ES-I3 (cell line): ENCODE results near the gene PRKAG2.

Experiments used
- H3K36me3 ChIP-seq: 2 replicates; pipeline ENCODE4 v1.6.1; 2013; ENCODE audit warnings: mild to moderate bottlenecking, low read length, control low read depth, moderate library complexity; ENCODE audit not compliant: insufficient read depth
- H3K4me1 ChIP-seq: 2 replicates; pipeline ENCODE4 v1.6.1; 2013; ENCODE audit warnings: mild to moderate bottlenecking, control low read depth, low read length; ENCODE audit not compliant: insufficient read depth
- H3K9ac ChIP-seq: 2 replicates; pipeline ENCODE4 v1.6.1; 2013; ENCODE audit warnings: low read depth, mild to moderate bottlenecking, low read length, moderate library complexity
- H3K9me3 ChIP-seq: 2 replicates; pipeline ENCODE4 v1.6.1; 2013; ENCODE audit warnings: mild to moderate bottlenecking, low read length, moderate library complexity; ENCODE audit not compliant: control insufficient read depth, insufficient read depth

Gene PRKAG2

DNA sequence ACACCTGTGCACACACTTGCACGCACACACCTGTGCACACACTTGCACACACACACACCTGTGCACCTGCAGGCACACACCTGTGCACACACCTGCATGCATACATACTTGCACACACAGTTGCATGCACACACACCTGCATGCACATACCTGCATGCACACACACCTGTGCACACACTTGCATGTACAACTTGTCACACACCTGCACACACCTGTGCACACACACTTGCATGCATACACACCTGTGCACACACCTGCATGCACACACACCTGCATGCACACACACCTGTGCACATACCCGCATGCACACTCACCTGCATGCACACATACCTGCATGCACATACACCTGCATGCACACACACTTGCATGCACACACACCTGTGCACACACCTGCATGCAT lies 207.2 kb downstream of the PRKAG2 start:
- no peak overlapping the region for H3K9ac ChIP-seq
- no peaks in the 10 kb centered on the region for H3K36me3 ChIP-seq
- H3K4me1 ChIP-seq: peaks cover 3% of the 10 kb centered on the region
- H3K9me3 ChIP-seq: peaks cover 5% of the 10 kb centered on the region

DNA sequence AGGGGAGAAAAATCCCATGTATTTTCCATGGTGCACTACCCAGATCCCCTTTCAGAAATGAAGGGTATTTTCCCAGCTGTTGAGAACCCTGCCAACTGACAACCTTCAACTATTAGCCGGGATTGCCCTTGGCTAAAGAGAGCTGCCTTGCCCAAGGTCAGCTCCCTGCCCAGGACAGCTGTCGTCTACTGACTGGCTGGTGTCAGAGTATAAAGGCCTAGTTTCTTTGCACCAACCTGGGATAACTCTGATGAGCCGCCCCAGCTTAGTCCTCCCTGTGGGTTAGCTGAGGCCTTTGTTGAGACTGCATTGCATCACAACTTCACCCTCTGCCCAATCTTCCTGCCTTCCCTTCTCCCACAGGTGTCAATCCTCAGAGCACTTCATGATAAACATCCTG lies 210.0 kb downstream of the PRKAG2 start:
- no peaks in the 10 kb centered on the region for H3K36me3 ChIP-seq
- peaks cover 5% of the 10 kb centered on the region for H3K9me3 ChIP-seq
- H3K4me1 ChIP-seq: 0 out of 2 replicates have a peak, but pooled peaks cover 3% of the 10 kb centered on the region
- no peak overlapping the region for H3K9ac ChIP-seq

DNA sequence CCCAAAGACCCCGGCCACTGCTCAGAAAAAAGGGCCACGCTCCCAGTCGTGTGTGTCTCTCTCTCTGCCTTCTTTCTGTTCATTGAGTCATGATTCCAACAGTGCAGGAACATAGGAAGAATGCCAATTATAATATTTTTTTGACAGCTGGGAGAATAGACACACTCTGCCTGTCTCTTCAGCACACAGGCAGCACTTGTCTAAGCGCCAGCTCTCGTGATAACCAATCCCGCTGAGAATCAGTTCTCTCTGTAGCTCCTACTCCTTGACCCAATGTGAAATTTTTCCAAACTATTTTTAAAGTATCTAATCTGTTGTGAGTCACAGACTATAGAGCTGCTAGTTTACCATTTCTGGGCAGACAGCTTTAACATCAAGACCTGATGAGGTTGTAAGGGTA lies 211.5 kb downstream of the PRKAG2 start:
- Histone ChIP-seq H3K9ac (no peak overlapping the region), H3K9me3 (peaks cover 5% of the 10 kb centered on the region), H3K36me3 (no peaks in the 10 kb centered on the region), H3K4me1 (no peaks in the 10 kb centered on the region)

DNA sequence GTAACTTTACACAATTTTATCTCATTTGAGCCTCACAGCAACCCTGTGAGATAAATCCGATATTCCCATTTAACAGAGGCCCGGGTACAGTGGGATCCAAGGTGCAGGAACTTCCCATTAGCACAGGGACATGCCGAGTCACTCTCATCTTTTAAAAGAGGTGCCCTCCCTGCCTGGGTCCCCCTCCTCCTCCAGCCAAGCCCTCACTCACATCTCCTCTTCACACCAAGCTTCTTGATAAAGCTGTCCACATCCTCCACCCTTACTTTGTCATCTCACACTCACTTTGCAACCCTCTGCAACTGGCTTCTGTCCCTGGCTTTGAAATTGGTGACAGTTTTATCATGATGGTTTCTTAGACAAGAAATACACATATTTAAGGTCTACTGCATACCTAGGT lies 212.6 kb downstream of the PRKAG2 start:
- Histone ChIP-seq H3K9ac (no peak overlapping the region), H3K9me3 (peaks cover 5% of the 10 kb centered on the region), H3K36me3 (no peaks in the 10 kb centered on the region), H3K4me1 (no peaks in the 10 kb centered on the region)

DNA sequence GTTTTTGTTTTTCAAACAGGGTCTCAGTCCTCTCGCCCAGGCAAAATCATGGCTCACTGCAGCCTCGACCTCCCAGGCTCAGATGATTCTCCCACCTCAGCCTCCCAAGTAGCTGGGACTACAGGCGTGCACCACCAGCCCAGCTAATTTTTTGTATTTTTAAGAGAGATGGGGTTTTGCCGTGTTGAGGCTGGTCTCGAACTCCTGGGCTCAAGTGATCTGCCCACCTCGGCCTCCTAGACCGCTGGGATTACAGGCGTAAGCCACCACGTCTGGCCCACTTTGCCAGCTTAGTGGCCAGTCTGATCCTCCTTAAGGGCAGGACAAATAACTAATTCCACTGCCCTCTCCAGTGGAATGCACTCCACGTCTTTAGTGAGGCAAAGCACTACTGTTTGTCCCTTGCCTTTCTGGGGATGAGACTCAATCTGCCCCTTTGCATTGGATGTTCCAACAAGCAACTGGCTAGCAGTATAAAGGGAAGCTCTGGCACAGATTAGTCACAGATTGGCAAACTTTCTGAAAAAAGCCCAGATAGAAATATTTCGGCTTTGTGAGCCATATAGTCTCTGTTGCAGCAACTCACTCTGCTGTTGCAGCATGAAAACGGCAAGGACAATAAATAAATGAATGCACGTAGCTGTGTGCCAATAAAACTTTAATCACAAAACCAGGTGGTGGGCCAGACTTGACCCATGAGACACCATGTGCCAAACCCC lies 213.4 kb downstream of the PRKAG2 start:
- no peaks in the 10 kb centered on the region for H3K36me3 ChIP-seq
- H3K9me3 ChIP-seq: peaks cover 5% of the 10 kb centered on the region
- no peaks in the 10 kb centered on the region for H3K4me1 ChIP-seq
- no peak overlapping the region for H3K9ac ChIP-seq

DNA sequence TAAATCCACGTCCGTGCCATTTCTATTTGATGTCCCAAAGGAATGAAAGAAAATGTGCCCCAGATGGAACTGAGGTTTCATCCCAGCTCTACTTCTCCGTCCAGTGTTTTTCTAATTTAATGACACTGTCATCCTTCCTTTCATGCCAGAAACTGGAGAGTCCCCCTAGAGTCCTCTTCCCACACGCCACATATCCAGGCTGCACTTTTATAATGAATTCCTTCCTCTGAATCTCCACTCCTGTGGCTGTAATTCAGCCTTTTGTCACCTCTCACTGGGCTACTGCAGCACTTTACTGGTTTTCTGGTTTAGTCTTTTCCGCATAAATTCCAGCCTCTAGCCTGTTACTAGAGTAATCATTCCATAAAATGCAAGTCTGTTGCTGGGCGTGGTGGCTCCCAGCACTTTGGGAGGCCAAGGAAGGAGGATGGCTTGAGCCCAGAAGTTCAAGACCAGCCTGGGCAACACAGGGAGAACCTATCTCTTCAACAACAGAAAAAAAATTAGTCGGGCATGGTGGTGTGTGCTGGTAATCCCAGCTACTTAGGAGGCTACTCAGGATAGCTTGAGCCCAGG lies 214.6 kb downstream of the PRKAG2 start:
- H3K4me1 ChIP-seq: no peaks in the 10 kb centered on the region
- peaks cover 5% of the 10 kb centered on the region for H3K9me3 ChIP-seq
- H3K36me3 ChIP-seq: no peaks in the 10 kb centered on the region
- H3K9ac ChIP-seq: no peak overlapping the region

DNA sequence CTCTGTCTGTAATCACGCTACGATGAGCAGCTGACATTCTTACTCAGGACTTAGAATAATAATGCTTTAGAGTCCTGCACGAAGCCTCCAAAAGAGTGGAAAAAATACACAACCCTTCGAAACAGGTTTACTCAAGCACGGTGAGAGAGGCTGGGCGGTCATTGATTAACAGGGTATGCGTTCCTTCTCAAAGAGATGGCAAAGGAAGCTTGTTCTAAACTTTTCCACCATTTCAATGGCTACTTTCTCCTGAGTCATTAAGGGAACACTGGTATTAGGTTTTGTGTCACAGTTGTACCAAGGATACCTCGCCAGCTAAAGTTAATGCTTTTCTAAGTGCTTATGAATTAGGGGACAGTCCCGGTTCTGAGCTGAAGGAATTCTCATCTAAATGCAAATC lies 215.3 kb downstream of the PRKAG2 start:
- H3K9me3 ChIP-seq: peaks cover 5% of the 10 kb centered on the region
- no peaks in the 10 kb centered on the region for H3K4me1 ChIP-seq
- no peaks in the 10 kb centered on the region for H3K36me3 ChIP-seq
- H3K9ac ChIP-seq: no peak overlapping the region

DNA sequence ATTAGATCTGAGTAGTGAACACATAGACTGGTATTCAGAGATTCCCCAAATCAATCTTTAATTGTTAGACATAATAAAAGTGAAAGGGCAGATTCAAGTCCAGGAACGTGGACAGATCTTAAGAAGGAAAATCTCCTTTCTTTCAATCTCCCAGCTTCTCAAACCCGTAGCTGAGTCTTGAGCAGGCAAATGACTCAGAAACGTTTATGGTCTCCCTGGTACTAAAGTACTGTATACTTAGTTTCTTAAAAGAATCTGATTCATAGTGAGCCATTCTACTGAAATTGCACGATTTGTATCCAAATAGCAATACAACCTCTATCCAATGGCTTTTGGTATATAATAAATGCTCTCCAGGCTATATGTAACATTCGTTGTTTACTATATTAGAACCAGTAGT lies 216.8 kb downstream of the PRKAG2 start:
- no peaks in the 10 kb centered on the region for H3K9me3 ChIP-seq

DNA sequence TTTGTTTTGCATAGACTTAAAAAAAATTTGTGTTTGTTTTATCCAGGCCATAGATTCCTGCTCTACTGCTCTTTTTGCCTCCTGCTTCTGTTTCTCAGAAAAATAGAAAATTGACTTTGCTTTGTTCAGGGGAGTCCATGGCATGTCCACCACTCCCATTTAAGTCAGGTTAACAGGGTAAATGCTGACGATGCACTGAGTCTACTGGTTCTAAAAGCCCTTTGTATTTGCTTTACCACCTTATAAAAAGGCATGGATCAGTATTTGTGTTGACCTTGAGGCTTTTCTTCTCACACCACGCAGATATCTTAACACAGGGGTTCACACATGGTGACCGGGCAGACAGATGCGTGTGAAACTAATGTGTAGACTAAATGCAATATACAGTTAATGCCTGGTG lies 217.7 kb downstream of the PRKAG2 start:
- Histone ChIP-seq H3K36me3 (no peaks in the 10 kb centered on the region), H3K4me1 (no peaks in the 10 kb centered on the region), H3K9ac (no peak overlapping the region)

More for the DNA sequence above, 216.8 kb downstream of the PRKAG2 start:
- Histone ChIP-seq H3K9ac (no peak overlapping the region), H3K36me3 (no peaks in the 10 kb centered on the region), H3K4me1 (no peaks in the 10 kb centered on the region)

DNA sequence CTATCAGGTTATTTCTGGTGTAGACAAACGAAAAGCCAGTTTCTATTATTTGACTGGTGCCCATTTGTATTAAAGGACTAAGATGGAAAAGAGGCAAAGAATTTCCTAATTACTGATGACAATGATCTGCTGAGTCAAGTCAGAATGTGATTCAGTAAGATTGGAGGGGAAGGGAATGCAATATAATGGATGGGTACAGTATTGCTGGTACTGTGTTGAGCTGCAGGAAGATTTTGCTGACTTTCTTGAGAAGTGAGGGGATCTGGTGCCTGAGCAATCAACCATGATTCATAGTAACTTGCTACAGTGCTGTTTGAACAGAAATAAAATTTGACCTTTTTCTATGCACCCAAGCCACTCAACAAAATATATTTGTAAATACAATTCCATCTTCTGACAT lies 218.1 kb downstream of the PRKAG2 start:
- Histone ChIP-seq H3K36me3 (no peaks in the 10 kb centered on the region), H3K9ac (no peak overlapping the region)

More for the DNA sequence above, 217.7 kb downstream of the PRKAG2 start:
- no peaks in the 10 kb centered on the region for H3K9me3 ChIP-seq

DNA sequence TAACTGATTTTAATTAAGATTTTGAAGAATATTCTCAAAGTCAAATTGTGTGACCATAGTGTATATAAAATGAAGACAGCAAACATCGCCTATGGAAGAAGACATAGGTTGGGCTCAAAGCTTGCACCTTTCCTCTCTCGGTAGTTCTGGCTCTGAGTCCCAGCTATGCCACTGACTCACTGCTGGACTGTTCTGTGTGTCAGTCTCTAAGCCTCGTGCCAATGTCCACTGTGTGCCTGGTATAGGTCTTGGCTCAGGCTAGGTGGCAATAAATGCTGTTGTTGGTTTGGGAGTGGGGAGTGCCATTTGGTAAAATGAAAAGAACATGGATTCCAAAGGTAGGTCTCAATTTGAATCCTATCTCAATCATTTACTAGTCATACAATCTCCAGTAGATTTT lies 219.7 kb downstream of the PRKAG2 start:
- H3K9me3 ChIP-seq: no peaks in the 10 kb centered on the region

More for the DNA sequence above, 218.1 kb downstream of the PRKAG2 start:
- no peaks in the 10 kb centered on the region for H3K9me3 ChIP-seq
- no peaks in the 10 kb centered on the region for H3K4me1 ChIP-seq

DNA sequence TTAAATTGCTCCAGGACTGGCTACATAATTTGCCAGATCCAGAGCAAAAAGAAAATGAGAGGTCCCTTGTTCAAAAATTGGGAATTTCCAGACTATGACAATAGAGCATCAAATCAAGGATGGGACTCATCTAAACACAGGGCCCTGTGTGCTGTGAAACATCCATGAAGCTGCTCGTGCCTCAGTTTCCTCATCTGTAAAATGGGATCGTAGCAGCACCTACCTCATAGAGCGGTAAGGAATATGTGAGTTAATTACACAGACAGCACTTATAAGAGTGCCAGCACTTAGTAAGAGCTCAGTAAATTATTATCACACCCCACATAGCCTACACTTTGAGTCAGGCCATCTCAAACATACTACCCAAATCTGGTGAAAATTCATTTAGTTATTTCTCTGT lies 221.4 kb downstream of the PRKAG2 start:
- Histone ChIP-seq H3K4me1 (no peaks in the 10 kb centered on the region), H3K36me3 (no peaks in the 10 kb centered on the region), H3K9me3 (no peaks in the 10 kb centered on the region)

More for the DNA sequence above, 219.7 kb downstream of the PRKAG2 start:
- Histone ChIP-seq H3K9ac (no peak overlapping the region), H3K36me3 (no peaks in the 10 kb centered on the region), H3K4me1 (no peaks in the 10 kb centered on the region)

DNA sequence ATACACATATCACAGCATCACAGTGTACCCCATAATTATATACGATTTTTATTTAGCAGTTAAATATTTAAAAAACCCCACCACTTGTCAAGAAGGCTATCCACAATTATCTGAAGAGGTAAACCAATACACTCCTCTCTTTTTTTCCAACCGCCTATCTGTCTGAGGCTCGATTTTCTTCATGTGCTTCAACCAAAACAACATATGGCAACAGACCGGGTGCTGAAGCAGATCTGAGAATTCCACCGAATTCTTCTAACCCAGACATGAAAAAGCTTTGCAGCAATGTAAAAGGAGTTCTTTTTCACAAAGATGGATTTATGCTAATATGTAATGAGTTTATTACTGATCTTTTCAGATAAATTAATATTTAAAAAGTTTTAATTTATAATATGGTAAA lies 224.8 kb downstream of the PRKAG2 start:
- Histone ChIP-seq H3K36me3 (no peaks in the 10 kb centered on the region), H3K9ac (no peak overlapping the region), H3K4me1 (no peaks in the 10 kb centered on the region), H3K9me3 (no peaks in the 10 kb centered on the region)

More for the DNA sequence above, 221.4 kb downstream of the PRKAG2 start:
- no peak overlapping the region for H3K9ac ChIP-seq

DNA sequence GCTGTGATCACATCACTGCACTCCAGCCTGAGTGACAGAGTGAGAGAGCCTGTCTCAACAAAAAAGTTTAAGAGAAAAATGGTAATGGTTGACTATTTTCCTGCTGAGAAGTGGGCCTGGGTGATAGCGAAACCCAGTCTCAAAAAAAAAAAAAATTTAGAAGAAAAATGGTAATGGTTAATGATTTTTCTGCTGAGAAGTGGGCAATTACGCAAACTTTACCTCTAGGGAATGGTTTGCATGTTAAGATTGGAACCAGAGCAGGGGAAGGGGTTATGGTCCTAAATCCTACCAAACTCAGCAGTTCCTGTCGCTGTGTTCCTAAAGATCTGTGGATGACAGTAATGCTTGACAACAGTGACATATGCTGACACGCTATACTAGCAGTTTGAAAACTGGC lies 226.8 kb downstream of the PRKAG2 start:
- no peak overlapping the region for H3K9ac ChIP-seq
- no peaks in the 10 kb centered on the region for H3K4me1 ChIP-seq
- peaks cover 3% of the 10 kb centered on the region for H3K9me3 ChIP-seq
- no peaks in the 10 kb centered on the region for H3K36me3 ChIP-seq

DNA sequence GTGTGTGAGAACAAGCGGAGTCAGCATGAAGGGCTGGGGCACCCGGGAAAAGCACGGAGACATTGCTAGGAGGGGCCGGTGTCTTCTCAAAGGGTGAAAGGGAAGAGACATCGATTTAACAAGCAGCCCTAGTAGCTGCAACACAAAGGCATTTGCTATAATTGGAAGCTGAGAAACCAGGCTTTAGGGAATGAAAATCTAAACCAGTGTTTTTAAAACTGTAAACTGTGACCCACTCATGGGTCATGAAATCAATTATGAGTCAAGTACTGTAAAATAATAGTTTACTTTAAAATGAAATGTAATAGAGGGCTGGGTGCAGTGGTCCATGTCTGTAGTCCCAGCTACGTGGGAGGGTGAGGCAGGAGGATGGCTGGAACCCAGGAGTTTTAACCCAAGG lies 228.5 kb downstream of the PRKAG2 start:
- Histone ChIP-seq H3K9me3 (peaks cover 11% of the 10 kb centered on the region), H3K36me3 (no peaks in the 10 kb centered on the region), H3K9ac (no peak overlapping the region), H3K4me1 (no peaks in the 10 kb centered on the region)
